DOHH2 (cell line): ENCODE measurements around the gene NPR2.

Experiments used
- EZH2phosphoT487 ChIP-seq: fragments of 200-600 bp; sonication (generic); IDR thresholded peaks from 2 replicates; pipeline ENCODE4 v1.6.1; 2017; ENCODE audit warnings: borderline replicate concordance, mild to moderate bottlenecking, antibody characterized with exemption, low read length, moderate library complexity, mixed read lengths
- TF ChIP-seq, protein P1 (sequence below): fragments of 200-600 bp; sonication (generic); IDR thresholded peaks from one replicate; pipeline ENCODE4 v1.5.1; 2014; ENCODE audit warnings: antibody characterized with exemption, mild to moderate bottlenecking, low read depth, low read length; ENCODE audit not compliant: poor library complexity, severe bottlenecking

DNA sequence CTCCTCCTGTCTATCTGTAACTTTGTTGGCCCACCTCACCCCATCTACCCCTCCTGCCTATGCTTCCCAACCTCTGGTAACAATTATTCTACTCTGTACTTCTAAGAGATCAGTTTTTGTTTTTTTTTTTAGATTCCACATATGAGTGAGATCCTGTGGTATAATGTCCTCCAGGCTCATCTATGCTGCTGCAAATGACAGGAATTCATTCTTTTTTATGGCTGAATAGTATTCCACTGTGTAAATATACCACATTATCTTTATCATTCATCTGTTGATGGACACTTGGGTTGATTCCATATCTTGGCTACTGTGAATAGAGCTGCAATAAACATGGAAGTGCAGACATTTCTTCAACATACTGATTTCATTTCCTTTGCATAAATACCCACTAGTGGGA, 8.0 kb upstream of the NPR2 start:
- TF ChIP-seq, protein P1, sequence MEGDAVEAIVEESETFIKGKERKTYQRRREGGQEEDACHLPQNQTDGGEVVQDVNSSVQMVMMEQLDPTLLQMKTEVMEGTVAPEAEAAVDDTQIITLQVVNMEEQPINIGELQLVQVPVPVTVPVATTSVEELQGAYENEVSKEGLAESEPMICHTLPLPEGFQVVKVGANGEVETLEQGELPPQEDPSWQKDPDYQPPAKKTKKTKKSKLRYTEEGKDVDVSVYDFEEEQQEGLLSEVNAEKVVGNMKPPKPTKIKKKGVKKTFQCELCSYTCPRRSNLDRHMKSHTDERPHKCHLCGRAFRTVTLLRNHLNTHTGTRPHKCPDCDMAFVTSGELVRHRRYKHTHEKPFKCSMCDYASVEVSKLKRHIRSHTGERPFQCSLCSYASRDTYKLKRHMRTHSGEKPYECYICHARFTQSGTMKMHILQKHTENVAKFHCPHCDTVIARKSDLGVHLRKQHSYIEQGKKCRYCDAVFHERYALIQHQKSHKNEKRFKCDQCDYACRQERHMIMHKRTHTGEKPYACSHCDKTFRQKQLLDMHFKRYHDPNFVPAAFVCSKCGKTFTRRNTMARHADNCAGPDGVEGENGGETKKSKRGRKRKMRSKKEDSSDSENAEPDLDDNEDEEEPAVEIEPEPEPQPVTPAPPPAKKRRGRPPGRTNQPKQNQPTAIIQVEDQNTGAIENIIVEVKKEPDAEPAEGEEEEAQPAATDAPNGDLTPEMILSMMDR = no peak
- no peak for TF ChIP-seq EZH2phosphoT487
